A549 treated with GW870086 at 1 μM for 4 hours (cell line): Measurements from ENCODE around the gene TMBIM1. TPM values are rescaled to one million over a fixed set of nuclear protein-coding genes. Genes with fewer than 3 reads are reported as not detected.

Experiments used
- total RNA-seq: library from RNA; stranded (reverse); fragments of 200-300 nt; extraction: Qiagen RNA extraction; gene quantifications from 5 replicates; pipeline ENCODE4 v1.2.3, GENCODE V29; 2022; ENCODE audit warnings: low read depth

Gene TMBIM1
- 132 to 147 TPM (median 139 TPM) in 5 replicates for total RNA-seq

GRCh38 chr2:218292048-218293014, at the start of gene TMBIM1:
TSS of gene TMBIM1 (minus strand) at chr2:218292503. CDS start at chr2:218282141, 10,362 bp downstream.

GRCh38 chr2:218269900-218270720, 22.2 kb downstream of the TMBIM1 start, which contains the start of the genes AAMP and PNKD:
TSS of gene AAMP (minus strand) at chr2:218270137. CDS start at chr2:218270086, 51 bp downstream.
TSS of gene PNKD (plus strand) at chr2:218270519. CDS start at chr2:218270536, 17 bp downstream.

GRCh38 chr2:218260742-218261422, 31.4 kb downstream of the TMBIM1 start, which contains the start of gene GPBAR1:
TSS of gene GPBAR1 (plus strand) at chr2:218261015. CDS start at chr2:218262725, 1,710 bp downstream.

Other genes starting within 250 kb of the TMBIM1 start
- 0.23 TPM in 1 of 5 replicates, not detected in the others for gene RUFY4, start 223.2 kb downstream of the TMBIM1 start, total RNA-seq
- not detected in 5 replicates for gene CXCR2, start 166.5 kb downstream of the TMBIM1 start, total RNA-seq
- gene CXCR1, start 125.5 kb downstream of the TMBIM1 start, total RNA-seq, result not detected in 5 replicates
- 280 to 308 TPM (median 303 TPM) in 5 replicates for gene ARPC2, start 75.3 kb downstream of the TMBIM1 start, total RNA-seq
- gene GPBAR1, start 31.5 kb downstream of the TMBIM1 start, total RNA-seq, result 0.19 to 0.42 TPM (median 0.23 TPM) in 5 replicates
- gene AAMP, start 22.4 kb downstream of the TMBIM1 start, total RNA-seq, result 124 to 170 TPM (median 127 TPM) in 5 replicates
- 65.3 to 73.6 TPM (median 72.8 TPM) in 5 replicates for gene PNKD, start 22.0 kb downstream of the TMBIM1 start, total RNA-seq
- not detected in 5 replicates for gene CATIP, start 64.4 kb upstream of the TMBIM1 start, total RNA-seq
- gene SLC11A1, start 89.8 kb upstream of the TMBIM1 start, total RNA-seq, result 0.10 to 0.26 TPM (median 0.19 TPM) in 5 replicates
- 54.7 to 75.2 TPM (median 72.4 TPM) in 5 replicates for gene CTDSP1, start 107.4 kb upstream of the TMBIM1 start, total RNA-seq
- 0.08 to 0.68 TPM (median 0.27 TPM) in 5 replicates for gene VIL1, start 126.6 kb upstream of the TMBIM1 start, total RNA-seq